Coronary artery (tissue), 2 donors: ENCODE measurements around the gene HDGFL3.

Experiments used
- DNase-seq: peaks from one replicate; pipeline ENCODE4 v3.0.0-alpha.2; 2017; ENCODE audit warnings: low spot score
- H3K27ac ChIP-seq, 2 donors: fragments of 200-600 bp; sonication (generic); one replicate each; pipeline ENCODE4 v1.5.1; 2016 to 2019
- H3K4me3 ChIP-seq: fragments of 200-600 bp; sonication (generic); 2 replicates; pipeline ENCODE4 v1.5.1; 2016; ENCODE audit warnings: mild to moderate bottlenecking, moderate library complexity
- TF ChIP-seq, protein P1 (sequence below): fragments of 200-600 bp; sonication (generic); IDR thresholded peaks from one replicate; pipeline ENCODE4 v1.5.1; 2019; ENCODE audit warnings: antibody characterized with exemption

HDGFL3 gene

DNA sequence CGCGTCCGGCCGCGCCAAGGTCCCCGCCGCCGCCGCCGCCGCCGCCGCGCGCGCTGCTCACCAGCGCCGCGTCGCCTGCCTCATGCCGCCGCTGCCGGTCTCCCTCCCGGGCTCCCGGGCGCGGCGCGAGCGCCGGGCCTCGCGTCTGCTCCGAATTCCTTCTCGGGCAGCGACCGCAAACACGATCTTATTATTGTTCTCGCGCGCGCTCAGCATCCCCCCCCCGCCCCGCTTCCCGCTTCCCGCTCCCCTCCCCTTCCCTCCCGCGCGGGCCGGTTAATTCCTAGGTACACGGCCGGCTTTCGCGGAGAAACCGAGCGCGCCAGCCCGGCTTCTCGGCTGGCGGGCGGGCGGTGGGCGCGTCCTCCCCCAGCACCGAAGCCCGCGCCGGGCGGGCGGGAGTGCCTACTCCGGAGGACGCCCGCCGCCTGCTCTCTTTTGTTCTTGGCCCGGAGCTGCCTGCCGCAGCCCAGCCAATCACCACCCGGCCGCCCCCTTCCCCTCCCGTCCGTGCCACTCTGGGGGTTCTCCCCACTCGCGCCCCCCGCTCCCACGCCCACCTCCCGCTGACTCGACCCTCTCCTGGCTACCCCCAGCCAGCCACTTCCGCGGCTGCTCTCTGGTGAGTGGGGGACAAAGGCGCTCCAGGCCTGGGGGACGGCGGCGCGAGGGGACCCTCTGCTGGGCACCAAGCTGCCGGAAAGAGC, at the start of gene HDGFL3:
Gene HDGFL3, minus strand, starts transcription at position 164 of the 707 bp plus-strand sequence. CDS start 409 bp downstream, outside the sequence.
- peak within 1 kb of the TSS; percentile 87 for H3K4me3 ChIP-seq
- peak; percentile 78 for DNase-seq
- TF ChIP-seq, protein P1, sequence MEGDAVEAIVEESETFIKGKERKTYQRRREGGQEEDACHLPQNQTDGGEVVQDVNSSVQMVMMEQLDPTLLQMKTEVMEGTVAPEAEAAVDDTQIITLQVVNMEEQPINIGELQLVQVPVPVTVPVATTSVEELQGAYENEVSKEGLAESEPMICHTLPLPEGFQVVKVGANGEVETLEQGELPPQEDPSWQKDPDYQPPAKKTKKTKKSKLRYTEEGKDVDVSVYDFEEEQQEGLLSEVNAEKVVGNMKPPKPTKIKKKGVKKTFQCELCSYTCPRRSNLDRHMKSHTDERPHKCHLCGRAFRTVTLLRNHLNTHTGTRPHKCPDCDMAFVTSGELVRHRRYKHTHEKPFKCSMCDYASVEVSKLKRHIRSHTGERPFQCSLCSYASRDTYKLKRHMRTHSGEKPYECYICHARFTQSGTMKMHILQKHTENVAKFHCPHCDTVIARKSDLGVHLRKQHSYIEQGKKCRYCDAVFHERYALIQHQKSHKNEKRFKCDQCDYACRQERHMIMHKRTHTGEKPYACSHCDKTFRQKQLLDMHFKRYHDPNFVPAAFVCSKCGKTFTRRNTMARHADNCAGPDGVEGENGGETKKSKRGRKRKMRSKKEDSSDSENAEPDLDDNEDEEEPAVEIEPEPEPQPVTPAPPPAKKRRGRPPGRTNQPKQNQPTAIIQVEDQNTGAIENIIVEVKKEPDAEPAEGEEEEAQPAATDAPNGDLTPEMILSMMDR, result no peak
- peak within 1 kb of the TSS; percentile 93 to 96 for H3K27ac ChIP-seq

DNA sequence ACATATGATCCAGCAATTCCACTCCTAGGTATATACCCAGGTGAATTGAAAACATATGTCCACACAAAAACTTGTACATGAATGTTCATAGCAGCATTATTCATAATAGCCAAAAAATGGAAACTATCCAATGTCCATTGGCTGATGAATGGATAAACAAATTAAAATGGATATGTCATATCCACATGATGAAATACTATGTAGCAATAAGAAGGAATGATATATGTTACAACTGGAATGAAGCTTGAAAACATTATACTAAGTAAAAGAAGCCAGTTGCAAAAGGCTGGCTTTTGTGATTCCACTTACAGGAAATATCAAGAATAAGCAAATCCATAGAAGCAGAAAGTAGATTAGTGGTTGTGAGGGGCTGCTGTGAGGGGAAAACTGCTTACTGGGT, 43.2 kb upstream of the HDGFL3 start:
- no peak for DNase-seq
- TF ChIP-seq, protein P1, result no peak
- no peak overlapping the region for H3K27ac ChIP-seq
- H3K4me3 ChIP-seq, result no peak overlapping the region

DNA sequence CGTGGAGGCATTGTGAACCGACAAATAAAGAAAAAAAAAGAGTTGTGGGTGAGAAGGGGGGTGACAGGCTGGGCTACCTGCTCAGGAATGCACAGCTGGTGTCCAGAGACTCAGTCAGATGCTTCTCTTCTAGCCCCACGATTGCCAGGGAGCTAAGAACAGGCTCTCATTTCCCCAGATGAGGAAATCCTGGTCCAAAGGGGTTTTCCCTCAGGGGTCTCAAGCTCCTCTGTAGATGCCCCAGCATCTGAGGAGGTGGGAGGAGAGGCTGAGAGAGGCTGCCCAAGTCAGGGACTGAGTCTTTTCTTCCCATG, 41.4 kb upstream of the HDGFL3 start:
- H3K4me3 ChIP-seq, result no peak overlapping the region
- H3K27ac ChIP-seq, result no peak overlapping the region
- DNase-seq, result no peak
- TF ChIP-seq, protein P1, result no peak

DNA sequence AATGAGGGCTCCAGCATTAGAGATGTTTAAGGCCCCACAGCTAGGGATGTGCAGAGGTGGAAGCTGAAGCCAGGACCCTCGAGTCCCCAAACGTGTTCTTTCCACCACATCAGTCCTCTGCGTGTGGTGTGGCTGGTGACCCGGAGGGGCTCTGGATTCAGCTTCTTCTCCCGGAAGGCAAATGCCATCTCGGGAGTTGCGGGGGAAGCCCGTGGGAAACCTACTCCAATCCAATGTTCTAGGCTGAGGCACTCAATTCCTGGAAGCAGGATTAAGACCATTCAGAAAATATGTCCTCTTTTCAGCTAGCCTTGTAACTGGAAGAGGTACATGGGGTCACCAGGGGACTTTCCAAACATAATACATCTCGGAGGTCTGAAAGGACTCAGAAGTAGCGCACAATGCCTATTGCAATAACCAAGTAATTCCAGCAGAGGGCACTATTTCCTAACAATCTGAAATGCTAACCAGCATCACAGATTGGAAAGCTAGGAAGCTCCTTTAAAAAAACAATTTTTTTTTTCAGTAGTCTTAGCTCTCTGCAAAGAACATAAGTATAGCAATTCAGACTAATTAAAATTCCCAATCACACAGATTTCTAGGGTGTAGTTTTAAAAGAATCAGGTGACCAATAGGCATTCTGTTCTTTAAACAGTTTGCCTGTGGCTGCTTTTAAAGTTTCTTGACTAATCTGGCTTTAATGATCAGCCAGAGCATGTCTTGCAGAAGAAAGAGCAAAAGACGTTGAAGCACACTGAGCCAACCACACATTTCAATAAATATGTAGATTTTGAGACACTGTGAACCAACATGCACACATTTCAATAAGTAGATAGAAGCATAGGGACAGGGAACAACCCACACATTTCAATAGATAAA, 40.8 kb upstream of the HDGFL3 start:
- no peak for DNase-seq
- H3K4me3 ChIP-seq, result no peak overlapping the region
- TF ChIP-seq, protein P1, result peak; percentile 85
- H3K27ac ChIP-seq, result no peak overlapping the region

DNA sequence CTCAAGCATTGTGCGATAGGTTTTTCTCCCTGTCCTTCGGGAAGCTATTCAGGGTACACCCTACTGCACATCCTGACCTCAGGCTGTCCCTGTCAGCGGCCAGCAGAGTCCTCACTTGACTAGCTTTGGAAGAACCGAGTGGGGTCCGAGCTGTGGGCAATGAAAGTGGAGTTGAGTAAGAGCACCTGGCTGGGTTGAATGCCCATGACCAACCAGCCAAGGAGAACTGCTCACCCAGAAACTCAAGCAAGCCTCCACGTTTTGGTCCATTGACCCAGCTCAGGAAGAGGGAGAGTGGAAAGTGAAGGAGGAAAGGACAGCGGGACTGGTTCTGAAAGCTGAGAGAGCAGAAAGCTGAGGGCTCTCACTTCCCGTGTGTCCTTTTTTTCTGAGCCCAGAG, 36.0 kb upstream of the HDGFL3 start:
- H3K4me3 ChIP-seq, result no peak overlapping the region
- no peak overlapping the region for H3K27ac ChIP-seq
- DNase-seq, result no peak
- TF ChIP-seq, protein P1, result no peak

DNA sequence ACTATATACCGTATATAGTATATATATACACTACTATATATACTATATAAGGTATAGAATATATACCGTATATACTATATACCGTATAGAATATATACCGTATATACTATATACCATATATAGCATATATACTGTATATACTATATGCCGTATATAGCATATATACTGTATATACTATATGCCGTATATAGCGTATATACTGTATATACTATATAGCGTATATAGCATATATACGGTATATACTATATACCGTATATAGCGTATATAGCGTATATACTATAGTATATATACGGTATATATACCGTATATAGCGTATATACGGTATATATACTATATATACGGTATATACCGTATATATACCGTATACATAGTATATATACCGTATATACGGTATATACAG, 22.6 kb upstream of the HDGFL3 start:
- TF ChIP-seq, protein P1, result no peak
- Histone ChIP-seq H3K4me3 (no peak overlapping the region), H3K27ac (no peak overlapping the region)
- no peak for DNase-seq
